DMS53 treated with DMSO at 0.1 percent for 48 hours (cell line): ENCODE data around the gene CDHR5.

Experiments
- DNase-seq: peaks from one replicate; lab custom pipeline; 2025; ENCODE audit not compliant: unreplicated experiment; lab: John Stamatoyannopoulos, UW

CDHR5 gene

GRCh38 chr11:646214-646613 lies 21.5 kb upstream of the CDHR5 start:
- no peak for DNase-seq

DNA sequence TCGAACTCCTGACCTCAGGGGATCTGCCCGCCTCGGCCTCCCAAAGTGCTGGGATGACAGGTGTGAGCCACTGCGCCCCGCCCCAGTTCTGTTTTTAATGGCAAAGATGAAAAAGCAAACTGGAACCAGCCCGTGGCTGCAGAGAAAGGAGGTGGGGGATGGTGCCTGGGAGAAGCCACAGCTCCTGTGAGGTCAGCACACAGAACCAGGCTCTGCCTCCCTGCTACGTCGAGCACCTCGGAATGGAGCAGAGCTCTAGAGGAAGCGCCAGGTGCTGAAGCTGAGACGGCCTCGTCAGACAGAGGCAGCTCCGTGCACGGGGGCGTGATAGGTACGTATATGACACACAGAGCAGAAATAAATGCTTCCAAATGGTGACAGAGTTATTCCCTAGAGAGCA lies 20.8 kb upstream of the CDHR5 start:
- DNase-seq = no peak

- DNase-seq = no peak
These were observed 19.3 kb upstream of the CDHR5 start for GRCh38 chr11:643849-644738.

GRCh38 chr11:643366-643765 lies 18.6 kb upstream of the CDHR5 start:
- no peak for DNase-seq

DNA sequence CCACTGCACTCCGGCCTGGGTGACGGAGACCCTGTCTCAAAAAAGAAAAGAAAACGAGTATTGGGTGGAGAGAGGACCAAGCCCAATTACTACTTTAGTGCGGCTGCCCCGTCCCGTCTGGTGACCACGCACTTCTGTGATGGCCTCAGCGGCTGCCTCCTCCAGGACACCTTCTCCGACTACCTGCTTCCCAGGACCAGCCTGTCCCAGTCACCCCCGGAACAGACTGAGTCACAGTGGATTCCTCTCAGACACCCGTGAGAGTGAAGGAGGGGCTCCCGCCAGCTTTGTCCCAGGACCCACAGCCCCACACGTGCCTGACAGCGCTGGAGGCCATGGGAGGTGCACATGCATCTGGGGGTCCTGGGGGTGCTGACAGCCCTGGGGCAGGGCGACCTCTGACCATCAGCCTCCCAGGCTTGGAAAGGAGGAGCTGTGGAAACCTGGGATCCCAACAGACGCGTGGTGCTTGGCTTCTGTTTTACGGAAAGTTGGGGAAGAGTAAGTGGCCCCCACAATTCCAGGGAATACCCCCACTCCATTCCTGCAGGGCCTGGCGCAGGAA lies 17.1 kb upstream of the CDHR5 start:
- no peak for DNase-seq

DNA sequence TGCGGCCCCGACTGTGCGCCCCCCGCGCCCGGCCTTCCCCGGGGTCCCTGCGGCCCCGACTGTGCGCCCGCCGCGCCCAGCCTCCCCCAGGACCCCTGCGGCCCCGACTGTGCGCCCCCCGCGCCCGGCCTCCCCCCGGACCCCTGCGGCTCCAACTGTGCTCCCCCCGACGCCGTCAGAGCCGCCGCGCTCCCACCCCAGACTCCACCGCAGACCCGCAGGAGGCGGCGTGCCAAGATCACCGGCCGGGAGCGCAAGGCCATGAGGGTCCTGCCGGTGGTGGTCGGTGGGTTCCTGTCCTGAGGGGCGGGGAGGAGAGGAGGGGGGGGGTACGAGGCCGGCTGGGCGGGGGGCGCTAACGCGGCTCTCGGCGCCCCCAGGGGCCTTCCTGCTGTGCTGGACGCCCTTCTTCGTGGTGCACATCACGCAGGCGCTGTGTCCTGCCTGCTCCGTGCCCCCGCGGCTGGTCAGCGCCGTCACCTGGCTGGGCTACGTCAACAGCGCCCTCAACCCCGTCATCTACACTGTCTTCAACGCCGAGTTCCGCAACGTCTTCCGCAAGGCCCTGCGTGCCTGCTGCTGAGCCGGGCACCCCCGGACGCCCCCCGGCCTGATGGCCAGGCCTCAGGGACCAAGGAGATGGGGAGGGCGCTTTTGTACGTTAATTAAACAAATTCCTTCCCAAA lies 15.4 kb upstream of the CDHR5 start:
- no peak for DNase-seq

GRCh38 chr11:639332-639955 lies 14.7 kb upstream of the CDHR5 start:
- no peak for DNase-seq

GRCh38 chr11:638631-639331 lies 14.0 kb upstream of the CDHR5 start:
- DNase-seq = no peak

DNA sequence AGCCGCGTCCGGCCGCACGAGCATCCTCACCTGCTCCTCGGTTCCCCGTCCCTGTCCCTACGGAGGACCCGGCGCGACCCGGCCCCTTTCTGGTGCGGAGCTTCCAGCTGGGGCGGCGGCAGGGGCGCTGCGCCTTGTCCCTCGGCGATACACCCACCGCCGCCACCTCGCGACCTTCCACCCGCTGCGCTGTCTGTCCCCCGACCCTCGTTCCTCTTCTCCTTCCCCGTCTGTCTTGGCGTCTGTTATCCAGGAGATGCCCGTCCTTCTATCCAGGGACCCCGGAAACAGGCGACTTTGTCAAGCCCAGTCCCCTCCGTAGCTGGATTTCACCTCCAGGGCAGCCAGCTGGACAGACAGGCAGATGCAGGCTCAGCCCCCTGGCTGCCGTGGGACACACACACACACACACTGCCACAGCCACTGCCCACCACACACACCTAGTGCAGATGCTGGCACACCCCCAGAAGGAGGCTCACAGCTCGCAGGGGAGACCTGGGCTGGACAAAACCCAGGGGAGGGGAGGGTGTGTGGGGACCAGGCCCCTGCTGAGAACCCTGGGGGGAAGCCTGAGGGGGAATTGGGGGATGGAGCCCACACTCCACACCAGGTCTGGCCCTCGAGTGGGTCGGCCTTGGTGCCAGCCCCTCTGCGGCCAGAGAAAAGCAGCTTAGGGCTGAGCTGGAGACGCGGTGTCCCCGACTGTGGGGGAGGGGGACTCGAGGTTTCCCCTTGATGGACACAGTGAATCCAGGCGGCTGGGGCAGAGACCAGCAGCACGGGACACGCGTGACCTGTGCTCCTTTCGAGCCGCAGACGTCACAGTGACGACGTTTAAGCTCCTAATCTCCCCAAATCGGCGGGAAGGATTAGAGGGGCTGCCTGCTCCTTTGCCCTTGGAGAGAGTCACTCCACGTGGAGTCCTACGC lies 13.1 kb upstream of the CDHR5 start:
- no peak for DNase-seq

DNA sequence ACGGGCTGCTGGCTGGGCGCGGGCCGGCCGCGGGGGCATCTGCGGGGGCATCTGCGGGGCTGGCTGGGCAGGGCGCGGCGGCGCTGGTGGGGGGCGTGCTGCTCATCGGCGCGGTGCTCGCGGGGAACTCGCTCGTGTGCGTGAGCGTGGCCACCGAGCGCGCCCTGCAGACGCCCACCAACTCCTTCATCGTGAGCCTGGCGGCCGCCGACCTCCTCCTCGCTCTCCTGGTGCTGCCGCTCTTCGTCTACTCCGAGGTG lies 12.5 kb upstream of the CDHR5 start:
- no peak for DNase-seq

DNA sequence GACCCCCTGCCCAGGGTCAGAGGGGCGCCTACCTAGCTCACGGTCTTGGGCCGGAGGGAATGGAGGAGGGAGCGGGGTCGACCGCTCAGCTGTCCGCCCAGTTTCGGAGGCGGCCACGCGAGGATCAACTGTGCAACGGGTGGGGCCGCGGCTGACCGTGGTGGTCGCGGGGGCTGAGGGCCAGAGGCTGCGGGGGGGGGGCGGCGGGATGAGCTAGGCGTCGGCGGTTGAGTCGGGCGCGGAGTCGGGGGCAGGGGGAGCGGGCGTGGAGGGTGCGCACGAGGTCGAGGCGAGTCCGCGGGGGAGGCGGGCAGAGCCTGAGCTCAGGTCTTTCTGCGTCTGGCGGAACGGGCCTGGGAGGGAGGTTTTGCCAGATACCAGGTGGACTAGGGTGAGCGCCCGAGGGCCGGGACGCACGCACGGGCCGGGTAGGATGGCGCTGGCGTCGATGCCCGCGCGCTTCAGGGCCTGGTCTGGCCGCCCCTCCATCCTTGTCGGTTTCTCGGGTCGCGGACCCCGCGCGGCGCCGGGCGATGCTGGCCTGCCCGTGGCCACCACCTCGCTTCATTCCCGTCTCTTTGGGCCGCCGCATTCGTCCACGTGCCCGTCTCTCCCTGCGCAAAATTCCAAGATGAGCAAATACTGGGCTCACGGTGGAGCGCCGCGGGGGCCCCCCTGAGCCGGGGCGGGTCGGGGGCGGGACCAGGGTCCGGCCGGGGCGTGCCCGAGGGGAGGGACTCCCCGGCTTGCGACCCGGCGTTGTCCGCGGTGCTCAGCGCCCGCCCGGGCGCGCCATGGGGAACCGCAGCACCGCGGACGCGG lies 12.0 kb upstream of the CDHR5 start, which contains the start of gene DRD4:
Gene DRD4 (plus strand): TSS at position 759 of the 822 bp plus-strand sequence. CDS start 36 bp downstream, at position 795.
- no peak for DNase-seq

DNA sequence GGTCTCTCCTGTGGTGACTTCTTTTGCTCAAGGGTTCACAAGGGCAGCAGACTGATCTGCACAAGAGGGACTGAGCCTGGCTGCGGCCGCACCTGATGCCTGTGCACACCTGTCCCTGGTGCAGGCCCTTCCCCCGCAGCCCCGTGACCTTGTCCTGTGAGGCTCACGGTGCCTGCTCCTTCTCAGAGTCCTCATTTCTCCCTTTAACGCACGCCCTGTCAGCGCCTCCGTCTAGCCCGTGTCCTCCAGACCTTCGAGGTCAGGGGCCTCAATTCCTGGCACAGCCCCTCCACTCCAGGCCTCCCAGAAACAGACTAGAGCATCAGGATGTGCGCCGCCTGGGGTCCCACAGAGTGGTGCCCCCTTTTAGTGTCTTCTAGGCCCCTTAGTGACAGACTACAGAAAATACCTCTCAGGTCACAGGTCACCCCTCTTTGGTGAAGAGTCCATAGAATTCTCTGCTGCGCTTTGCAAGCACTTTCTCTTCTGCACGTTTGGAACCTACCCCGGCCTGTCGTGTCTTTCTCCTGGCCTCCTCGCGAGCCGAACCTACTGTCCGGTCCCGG lies 11.3 kb upstream of the CDHR5 start:
- DNase-seq = no peak

DNA sequence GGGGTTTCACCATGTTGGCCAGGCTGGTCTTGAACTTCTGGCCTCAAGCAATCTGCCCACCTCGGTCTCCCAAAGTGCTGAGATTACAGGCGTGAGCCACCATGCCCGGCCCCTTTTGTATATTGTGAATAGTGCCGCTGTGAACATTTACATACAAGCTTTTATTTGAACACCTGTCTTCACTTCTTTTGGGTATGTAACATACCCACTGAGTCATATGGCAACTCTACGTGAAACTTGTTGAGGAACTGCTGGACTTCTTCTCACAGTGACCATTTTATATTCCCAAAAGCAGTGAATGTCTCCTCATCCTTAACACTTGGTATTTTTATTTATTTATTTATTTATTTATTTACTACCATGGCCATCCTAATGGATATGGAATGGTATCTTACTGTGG lies 6.1 kb upstream of the CDHR5 start:
- peak; percentile 33 for DNase-seq

- DNase-seq = no peak
These were observed 4.5 kb upstream of the CDHR5 start for GRCh38 chr11:629237-629583.

DNA sequence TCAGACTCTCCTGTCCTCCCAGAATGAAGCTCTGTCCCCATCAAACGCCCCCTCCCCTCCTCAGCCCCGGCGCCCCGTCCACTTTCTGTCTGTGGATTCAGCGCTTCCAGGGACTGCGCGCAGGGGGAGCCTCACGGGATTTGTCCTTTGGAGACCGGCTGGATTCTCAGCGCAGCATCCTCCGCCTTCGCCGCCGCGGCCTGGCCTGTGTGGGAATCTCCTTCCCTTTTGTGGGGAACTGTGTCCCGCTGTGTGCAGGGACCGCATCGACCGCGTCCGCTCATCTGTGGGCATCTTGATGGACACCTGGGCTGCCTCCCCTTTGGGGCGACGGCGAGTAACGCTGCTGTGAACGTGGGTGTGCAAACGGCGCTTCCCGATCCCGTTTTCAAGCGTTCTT lies 3.3 kb upstream of the CDHR5 start:
- no peak for DNase-seq

- no peak for DNase-seq
These were observed 2.5 kb upstream of the CDHR5 start for GRCh38 chr11:627308-627576.

GRCh38 chr11:626475-627307 lies 1.9 kb upstream of the CDHR5 start, which contains the start of gene SCT:
TSS of gene SCT (minus strand) at chr11:627181. CDS start at chr11:627143, 38 bp downstream.
- no peak for DNase-seq

GRCh38 chr11:625636-626268 lies 997 bp upstream of the CDHR5 start:
- DNase-seq = no peak
